ENCODE data around the gene TUFT1. TPM values are rescaled to one million over a fixed set of nuclear protein-coding genes. Genes with fewer than 3 reads are reported as not detected.

The TUFT1 gene
- total and polyA plus RNA-seq, 9 of the 15 experiments (the other 6 are each of a cell fraction or from before 2014, with no cell fraction given) = 0.54 to 2.0 (median 1.7) TPM

- TF ChIP-seq ZBTB11 (CRISPR knock-in tag; IDR thresholded peaks at IDR 0.05) = peak in 1 of 3 experiments; percentile 86; a peak in 2 of 6 replicates
- peak; percentile 70 for TF ChIP-seq HDAC2 (IDR thresholded peaks at IDR 0.05)
- no peak for TF ChIP-seq ARID2 (IDR thresholded peaks at IDR 0.05)
- TF ChIP-seq USF1 (CRISPR knock-in tag; IDR thresholded peaks at IDR 0.05) = no peak
- TF ChIP-seq ZNF408 (CRISPR knock-in tag; IDR thresholded peaks at IDR 0.05; ENCODE audit: low read depth) = no peak
- TF ChIP-seq ZFP30 (CRISPR knock-in tag; IDR thresholded peaks at IDR 0.05; ENCODE audit: borderline replicate concordance) = no peak
- peak; percentile 50; the same call in 1 of the 2 replicates for TF ChIP-seq TEAD2 (tag; IDR thresholded peaks at IDR 0.05)
- no peak for TF ChIP-seq NELFE (IDR thresholded peaks at IDR 0.05; ENCODE audit: insufficient read depth, insufficient read length)
- TF ChIP-seq ZNF124 (CRISPR knock-in tag; IDR thresholded peaks at IDR 0.05) = no peak
- TF ChIP-seq ZNF280B (CRISPR knock-in tag; IDR thresholded peaks at IDR 0.05) = no peak
- no peak for TF ChIP-seq POLR3A (IDR thresholded peaks at IDR 0.05; ENCODE audit: borderline replicate concordance, extremely low read depth, insufficient read depth, insufficient read length)
- no peak for TF ChIP-seq RBM15 (IDR thresholded peaks at IDR 0.05; ENCODE audit: insufficient read depth, low read length)
- TF ChIP-seq EWSR1 (IDR thresholded peaks at IDR 0.05; ENCODE audit: borderline replicate concordance, low read depth, partially characterized antibody) = no peak
- TF ChIP-seq VEZF1 (CRISPR knock-in tag; IDR thresholded peaks at IDR 0.05) = peak; percentile 67; the same call in 1 of the 2 replicates
- no peak for TF ChIP-seq GTF3C2 (IDR thresholded peaks at IDR 0.05; ENCODE audit: borderline replicate concordance, extremely low read depth, insufficient read length)
- TF ChIP-seq WHSC1 (IDR thresholded peaks at IDR 0.05; ENCODE audit: low read length) = no peak
These were observed 638 bp upstream of the TUFT1 start (continued) for GRCh38 chr1:151539321-151540020.

Measured in K562 (cell line).